ENCODE measurements around the gene UBXN2A. TPM values are rescaled to one million over a fixed set of nuclear protein-coding genes. Genes with fewer than 3 reads are reported as not detected.

The UBXN2A gene
- total RNA-seq, 1 donor, result 10.9 TPM

DNA sequence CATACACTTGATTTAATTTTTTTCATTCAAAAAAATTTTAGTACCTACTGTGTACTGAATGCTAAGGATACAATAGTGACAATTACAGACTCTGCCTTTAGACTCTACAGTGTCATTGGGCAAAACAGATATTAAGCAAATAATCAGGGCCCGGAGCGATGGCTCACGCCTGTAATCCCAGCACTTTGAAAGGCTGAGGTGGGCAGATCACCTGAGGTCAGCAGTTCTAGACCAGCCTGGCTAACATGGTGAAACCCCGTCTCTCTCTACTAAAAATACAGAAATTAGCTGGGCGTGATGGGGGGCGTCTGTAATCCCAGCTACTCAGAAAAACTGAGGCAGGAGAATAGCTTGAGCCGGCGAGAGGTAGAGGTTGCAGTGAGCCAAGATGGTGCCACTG is 1.4 kb downstream of the UBXN2A start:
- H4K20me1 ChIP-seq (ENCODE audit: insufficient read depth, low read length), result peaks cover 5% of the 10 kb centered on the region
- TF ChIP-seq, protein P1, sequence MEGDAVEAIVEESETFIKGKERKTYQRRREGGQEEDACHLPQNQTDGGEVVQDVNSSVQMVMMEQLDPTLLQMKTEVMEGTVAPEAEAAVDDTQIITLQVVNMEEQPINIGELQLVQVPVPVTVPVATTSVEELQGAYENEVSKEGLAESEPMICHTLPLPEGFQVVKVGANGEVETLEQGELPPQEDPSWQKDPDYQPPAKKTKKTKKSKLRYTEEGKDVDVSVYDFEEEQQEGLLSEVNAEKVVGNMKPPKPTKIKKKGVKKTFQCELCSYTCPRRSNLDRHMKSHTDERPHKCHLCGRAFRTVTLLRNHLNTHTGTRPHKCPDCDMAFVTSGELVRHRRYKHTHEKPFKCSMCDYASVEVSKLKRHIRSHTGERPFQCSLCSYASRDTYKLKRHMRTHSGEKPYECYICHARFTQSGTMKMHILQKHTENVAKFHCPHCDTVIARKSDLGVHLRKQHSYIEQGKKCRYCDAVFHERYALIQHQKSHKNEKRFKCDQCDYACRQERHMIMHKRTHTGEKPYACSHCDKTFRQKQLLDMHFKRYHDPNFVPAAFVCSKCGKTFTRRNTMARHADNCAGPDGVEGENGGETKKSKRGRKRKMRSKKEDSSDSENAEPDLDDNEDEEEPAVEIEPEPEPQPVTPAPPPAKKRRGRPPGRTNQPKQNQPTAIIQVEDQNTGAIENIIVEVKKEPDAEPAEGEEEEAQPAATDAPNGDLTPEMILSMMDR (IDR thresholded peaks at IDR 0.05; ENCODE audit: extremely low read depth, low read depth, low read length), result no peak
- H3K9me3 ChIP-seq (ENCODE audit: low read depth, low read length), result no peaks in the 10 kb centered on the region
- H3K36me3 ChIP-seq (ENCODE audit: insufficient read depth, low read length), result no peaks in the 10 kb centered on the region
- H3K4me1 ChIP-seq (ENCODE audit: insufficient read depth, low read length), result peaks cover 20% of the 10 kb centered on the region
- DNase-seq (ENCODE audit: insufficient read length, low spot score, missing footprints), result no peak
- H3K27ac ChIP-seq (ENCODE audit: low read depth, low read length), result no peak overlapping the region
- H3K79me2 ChIP-seq (ENCODE audit: insufficient read depth, low read length), result peaks cover 47% of the 10 kb centered on the region
- peak overlapping the region; percentile 87 for H3K4me2 ChIP-seq (ENCODE audit: insufficient read depth, low read length)
- H3K27me3 ChIP-seq (ENCODE audit: insufficient read depth, low read length), result no peaks in the 10 kb centered on the region
- H3K4me3 ChIP-seq (ENCODE audit: insufficient read depth, low read length), result no peak overlapping the region
- H2AFZ ChIP-seq (ENCODE audit: low read length), result no peak overlapping the region

DNA sequence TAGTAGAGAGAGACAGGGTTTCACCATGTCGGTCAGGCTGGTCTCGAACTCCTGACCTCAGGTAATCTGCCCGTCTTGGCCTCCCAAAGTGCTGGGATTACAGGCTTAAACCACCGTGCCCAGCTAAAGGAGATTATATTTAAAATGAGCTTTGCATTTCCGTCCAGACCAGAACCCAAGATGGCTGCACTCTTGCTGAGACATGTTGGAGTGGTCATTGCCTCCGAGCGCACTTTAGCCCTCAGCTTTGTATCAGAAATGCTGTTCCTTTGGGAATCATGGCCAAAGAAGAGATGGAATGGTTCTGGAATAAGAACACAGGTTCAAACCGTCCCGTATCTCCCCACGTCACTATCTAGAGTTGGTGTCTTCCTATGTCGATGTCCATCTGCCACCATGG is 3.4 kb downstream of the UBXN2A start:
- TF ChIP-seq, protein P1 (IDR thresholded peaks at IDR 0.05; ENCODE audit: extremely low read depth, low read depth, low read length), result no peak
- no peak overlapping the region for H3K4me3 ChIP-seq (ENCODE audit: insufficient read depth, low read length)
- H3K4me2 ChIP-seq (ENCODE audit: insufficient read depth, low read length), result no peak overlapping the region
- no peak overlapping the region for H2AFZ ChIP-seq (ENCODE audit: low read length)
- peaks cover 20% of the 10 kb centered on the region for H3K4me1 ChIP-seq (ENCODE audit: insufficient read depth, low read length)
- peaks cover 5% of the 10 kb centered on the region for H4K20me1 ChIP-seq (ENCODE audit: insufficient read depth, low read length)
- peaks cover 59% of the 10 kb centered on the region for H3K79me2 ChIP-seq (ENCODE audit: insufficient read depth, low read length)
- H3K27ac ChIP-seq (ENCODE audit: low read depth, low read length), result no peak overlapping the region
- H3K9me3 ChIP-seq (ENCODE audit: low read depth, low read length), result no peaks in the 10 kb centered on the region
- H3K36me3 ChIP-seq (ENCODE audit: insufficient read depth, low read length), result no peaks in the 10 kb centered on the region
- DNase-seq (ENCODE audit: insufficient read length, low spot score, missing footprints), result no peak
- H3K27me3 ChIP-seq (ENCODE audit: insufficient read depth, low read length), result no peaks in the 10 kb centered on the region

DNA sequence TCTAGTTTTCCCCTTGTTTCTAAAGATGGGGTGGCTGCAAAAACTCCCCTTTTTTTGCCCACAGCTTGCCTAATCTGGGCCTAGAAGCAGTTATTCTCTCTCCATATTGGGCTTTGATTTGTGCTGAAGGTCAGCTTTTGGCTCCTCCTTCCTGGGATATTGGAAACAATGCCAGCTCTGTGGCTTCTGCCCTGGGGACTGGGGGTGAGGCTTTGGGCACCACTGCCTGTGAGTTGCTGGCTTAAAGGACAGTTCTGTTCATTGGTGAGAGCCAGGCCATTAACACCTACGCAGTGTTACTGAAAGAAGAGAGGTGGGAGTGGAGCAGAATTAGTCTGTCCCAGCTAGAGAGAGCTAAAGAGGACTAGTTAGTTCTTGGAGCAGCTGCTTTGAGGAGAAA is 4.3 kb downstream of the UBXN2A start:
- DNase-seq (ENCODE audit: insufficient read length, low spot score, missing footprints), result no peak
- no peaks in the 10 kb centered on the region for H3K36me3 ChIP-seq (ENCODE audit: insufficient read depth, low read length)
- H3K79me2 ChIP-seq (ENCODE audit: insufficient read depth, low read length), result peaks cover 59% of the 10 kb centered on the region
- no peak overlapping the region for H2AFZ ChIP-seq (ENCODE audit: low read length)
- TF ChIP-seq, protein P1 (IDR thresholded peaks at IDR 0.05; ENCODE audit: extremely low read depth, low read depth, low read length), result no peak
- H3K27me3 ChIP-seq (ENCODE audit: insufficient read depth, low read length), result no peaks in the 10 kb centered on the region
- H4K20me1 ChIP-seq (ENCODE audit: insufficient read depth, low read length), result peaks cover 5% of the 10 kb centered on the region
- H3K27ac ChIP-seq (ENCODE audit: low read depth, low read length), result peak overlapping the region; percentile 29
- peaks cover 16% of the 10 kb centered on the region for H3K4me1 ChIP-seq (ENCODE audit: insufficient read depth, low read length)
- H3K4me2 ChIP-seq (ENCODE audit: insufficient read depth, low read length), result peak overlapping the region; percentile 45
- no peaks in the 10 kb centered on the region for H3K9me3 ChIP-seq (ENCODE audit: low read depth, low read length)
- no peak overlapping the region for H3K4me3 ChIP-seq (ENCODE audit: insufficient read depth, low read length)

DNA sequence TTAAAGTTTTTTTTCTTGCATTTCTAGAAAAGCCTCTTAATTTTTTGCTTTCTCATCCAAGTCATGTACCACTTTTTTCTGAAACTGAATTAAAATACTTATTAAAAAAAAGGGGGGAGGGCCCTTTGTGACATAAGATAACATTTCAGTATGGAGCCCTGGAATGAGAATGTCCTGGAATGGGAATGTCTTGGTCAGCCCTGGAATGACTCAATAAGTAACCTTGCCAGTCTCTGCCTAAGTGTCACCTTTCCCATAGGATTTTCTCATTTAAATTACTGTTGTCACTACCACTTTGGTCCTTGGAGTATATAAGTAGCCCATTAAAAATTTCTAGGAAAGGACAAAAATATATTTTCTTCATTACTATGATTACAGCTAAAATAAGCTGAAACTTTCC is 4.7 kb downstream of the UBXN2A start:
- DNase-seq (ENCODE audit: insufficient read length, low spot score, missing footprints), result no peak
- peaks cover 16% of the 10 kb centered on the region for H3K4me1 ChIP-seq (ENCODE audit: insufficient read depth, low read length)
- no peak overlapping the region for H3K4me2 ChIP-seq (ENCODE audit: insufficient read depth, low read length)
- peaks cover 5% of the 10 kb centered on the region for H4K20me1 ChIP-seq (ENCODE audit: insufficient read depth, low read length)
- no peaks in the 10 kb centered on the region for H3K9me3 ChIP-seq (ENCODE audit: low read depth, low read length)
- H3K27me3 ChIP-seq (ENCODE audit: insufficient read depth, low read length), result no peaks in the 10 kb centered on the region
- no peak overlapping the region for H2AFZ ChIP-seq (ENCODE audit: low read length)
- H3K36me3 ChIP-seq (ENCODE audit: insufficient read depth, low read length), result no peaks in the 10 kb centered on the region
- TF ChIP-seq, protein P1 (IDR thresholded peaks at IDR 0.05; ENCODE audit: extremely low read depth, low read depth, low read length), result no peak
- peaks cover 60% of the 10 kb centered on the region for H3K79me2 ChIP-seq (ENCODE audit: insufficient read depth, low read length)
- H3K4me3 ChIP-seq (ENCODE audit: insufficient read depth, low read length), result no peak overlapping the region
- no peak overlapping the region for H3K27ac ChIP-seq (ENCODE audit: low read depth, low read length)
